NB4 (cell line): ENCODE data around the gene TMEM150A.
A peak's percentile ranks its signal among the peaks of the same experiment; 100 is the strongest.

Source experiments
- DNase-seq: peaks from one replicate; pipeline ENCODE4 v3.0.0; 2010; ENCODE audit warnings: low read depth
- H3K4me3 ChIP-seq: one replicate; pipeline ENCODE4 v1.5.1; 2011; ENCODE audit warnings: mild to moderate bottlenecking, low read depth, low read length, moderate library complexity
- MYC ChIP-seq: IDR thresholded peaks from 2 replicates; pipeline ENCODE4 v1.6.1; 2011; ENCODE audit warnings: low read depth, low read length
- POLR2A ChIP-seq: IDR thresholded peaks from 2 replicates; pipeline ENCODE4 v1.6.1; 2011; ENCODE audit warnings: mild to moderate bottlenecking; ENCODE audit not compliant: insufficient read length; ENCODE audit errors: extremely low read depth
- TF ChIP-seq, protein P1 (sequence below): IDR thresholded peaks from one replicate; pipeline ENCODE4 v1.5.1; 2012; ENCODE audit warnings: low read depth, low read length
- TF ChIP-seq, protein P2 (sequence below): IDR thresholded peaks from 2 replicates; pipeline ENCODE4 v1.6.1; 2011; ENCODE audit warnings: low read depth, low read length

Gene TMEM150A

DNA sequence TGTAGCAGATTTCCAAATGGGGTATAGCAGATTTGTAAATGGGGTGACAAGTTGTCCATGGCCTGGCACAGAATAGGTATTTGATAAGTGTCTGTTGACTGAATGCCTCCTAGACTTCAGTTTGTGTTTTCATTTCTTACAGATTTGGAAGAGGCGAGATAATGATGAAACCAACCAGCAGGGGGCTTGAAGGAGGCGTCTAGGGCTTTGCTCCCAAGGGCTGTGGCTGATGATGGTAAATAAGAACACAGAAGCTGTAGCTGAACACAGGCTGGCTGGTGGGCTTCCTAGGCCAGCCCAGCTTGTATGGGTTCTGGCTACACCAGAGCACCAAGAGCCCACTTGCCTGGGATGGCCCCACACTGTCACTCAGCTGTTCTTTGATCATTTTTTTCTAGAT lies 46.1 kb upstream of the TMEM150A start:
- TF ChIP-seq, protein P1, sequence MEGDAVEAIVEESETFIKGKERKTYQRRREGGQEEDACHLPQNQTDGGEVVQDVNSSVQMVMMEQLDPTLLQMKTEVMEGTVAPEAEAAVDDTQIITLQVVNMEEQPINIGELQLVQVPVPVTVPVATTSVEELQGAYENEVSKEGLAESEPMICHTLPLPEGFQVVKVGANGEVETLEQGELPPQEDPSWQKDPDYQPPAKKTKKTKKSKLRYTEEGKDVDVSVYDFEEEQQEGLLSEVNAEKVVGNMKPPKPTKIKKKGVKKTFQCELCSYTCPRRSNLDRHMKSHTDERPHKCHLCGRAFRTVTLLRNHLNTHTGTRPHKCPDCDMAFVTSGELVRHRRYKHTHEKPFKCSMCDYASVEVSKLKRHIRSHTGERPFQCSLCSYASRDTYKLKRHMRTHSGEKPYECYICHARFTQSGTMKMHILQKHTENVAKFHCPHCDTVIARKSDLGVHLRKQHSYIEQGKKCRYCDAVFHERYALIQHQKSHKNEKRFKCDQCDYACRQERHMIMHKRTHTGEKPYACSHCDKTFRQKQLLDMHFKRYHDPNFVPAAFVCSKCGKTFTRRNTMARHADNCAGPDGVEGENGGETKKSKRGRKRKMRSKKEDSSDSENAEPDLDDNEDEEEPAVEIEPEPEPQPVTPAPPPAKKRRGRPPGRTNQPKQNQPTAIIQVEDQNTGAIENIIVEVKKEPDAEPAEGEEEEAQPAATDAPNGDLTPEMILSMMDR, result peak; percentile 40
- TF ChIP-seq MYC (no peak), POLR2A (no peak)
- peak; percentile 68 for DNase-seq
- no peak overlapping the region for H3K4me3 ChIP-seq

DNA sequence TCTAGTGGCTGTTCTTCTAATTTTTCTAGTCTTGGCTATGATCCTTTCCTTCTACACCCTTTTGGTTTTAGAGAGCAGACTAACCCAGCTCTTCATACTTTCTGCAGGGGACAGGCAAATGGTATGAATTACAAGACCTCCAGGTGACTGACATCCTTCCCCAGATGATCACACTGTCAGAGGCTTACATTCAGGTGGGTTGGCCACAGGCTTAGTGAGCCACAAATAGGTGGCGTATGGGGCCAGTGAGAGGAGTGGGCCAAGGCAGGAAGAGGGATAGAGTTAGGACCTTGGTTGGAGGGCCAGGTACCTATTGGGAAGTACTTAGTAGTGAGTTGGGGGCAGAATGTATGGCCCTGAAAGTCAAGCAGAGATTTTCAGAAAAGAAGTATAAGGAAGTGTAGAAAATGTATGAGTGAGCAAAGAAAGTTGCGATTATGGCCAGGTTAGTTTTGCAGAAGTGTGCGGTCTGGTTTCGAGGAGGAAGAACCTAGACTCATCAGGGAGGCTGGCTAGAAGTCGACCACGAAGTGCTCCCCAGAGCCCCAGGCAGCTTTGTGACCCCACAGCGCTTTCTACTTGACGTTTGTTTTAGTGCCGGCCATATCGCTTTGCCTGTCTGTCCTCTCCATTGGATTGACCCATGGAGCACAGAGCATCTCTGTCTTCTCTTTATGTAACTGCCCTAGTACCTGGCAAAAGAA lies 45.5 kb upstream of the TMEM150A start:
- H3K4me3 ChIP-seq, result no peak overlapping the region
- peak; percentile 79 for DNase-seq
- TF ChIP-seq, protein P2, sequence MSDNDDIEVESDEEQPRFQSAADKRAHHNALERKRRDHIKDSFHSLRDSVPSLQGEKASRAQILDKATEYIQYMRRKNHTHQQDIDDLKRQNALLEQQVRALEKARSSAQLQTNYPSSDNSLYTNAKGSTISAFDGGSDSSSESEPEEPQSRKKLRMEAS, result no peak
- TF ChIP-seq MYC (no peak), POLR2A (no peak)
- TF ChIP-seq, protein P1, result no peak

DNA sequence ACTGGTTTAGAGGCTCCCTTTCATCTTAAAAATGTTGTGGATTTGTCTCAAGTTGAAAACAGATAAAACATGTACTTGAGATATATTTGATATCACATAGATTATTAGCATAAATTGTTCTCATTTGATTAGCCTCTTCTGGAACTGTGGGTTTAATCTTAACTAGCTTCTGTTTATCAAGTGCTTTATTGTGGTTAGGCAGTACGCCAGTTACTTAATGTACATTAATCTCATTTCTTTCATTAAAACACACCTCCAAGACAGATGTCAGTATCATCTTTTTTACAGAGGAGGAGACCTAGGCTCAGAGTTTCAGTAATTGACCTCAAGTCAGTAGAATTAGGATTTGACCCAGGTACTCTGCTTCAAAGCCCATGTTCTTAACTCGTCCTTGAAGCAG lies 43.7 kb upstream of the TMEM150A start:
- no peak overlapping the region for H3K4me3 ChIP-seq
- DNase-seq, result no peak
- TF ChIP-seq POLR2A, result no peak
- TF ChIP-seq MYC, result no peak
- TF ChIP-seq, protein P1, result no peak
- TF ChIP-seq, protein P2, result no peak

DNA sequence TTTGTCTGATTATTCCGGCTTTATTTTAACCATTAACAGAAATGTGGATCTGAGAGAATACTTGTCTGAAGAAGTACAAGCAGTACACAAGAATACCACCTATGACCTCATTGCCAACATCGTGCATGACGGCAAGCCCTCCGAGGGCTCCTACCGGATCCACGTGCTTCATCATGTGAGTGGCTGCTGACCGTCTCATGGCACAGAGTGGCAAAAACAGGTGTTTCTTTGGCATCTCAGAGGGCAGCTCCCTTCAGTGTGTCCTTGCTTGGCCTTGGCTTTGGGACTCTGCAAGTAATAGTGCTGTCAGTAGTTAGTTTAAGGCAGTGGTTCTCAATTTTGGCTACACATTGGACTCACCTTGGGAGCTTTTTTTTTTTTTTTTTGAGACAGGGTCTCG lies 42.4 kb upstream of the TMEM150A start:
- no peak for DNase-seq
- no peak for TF ChIP-seq MYC
- TF ChIP-seq, protein P2, result no peak
- no peak for TF ChIP-seq POLR2A
- TF ChIP-seq, protein P1, result no peak
- H3K4me3 ChIP-seq, result no peak overlapping the region

DNA sequence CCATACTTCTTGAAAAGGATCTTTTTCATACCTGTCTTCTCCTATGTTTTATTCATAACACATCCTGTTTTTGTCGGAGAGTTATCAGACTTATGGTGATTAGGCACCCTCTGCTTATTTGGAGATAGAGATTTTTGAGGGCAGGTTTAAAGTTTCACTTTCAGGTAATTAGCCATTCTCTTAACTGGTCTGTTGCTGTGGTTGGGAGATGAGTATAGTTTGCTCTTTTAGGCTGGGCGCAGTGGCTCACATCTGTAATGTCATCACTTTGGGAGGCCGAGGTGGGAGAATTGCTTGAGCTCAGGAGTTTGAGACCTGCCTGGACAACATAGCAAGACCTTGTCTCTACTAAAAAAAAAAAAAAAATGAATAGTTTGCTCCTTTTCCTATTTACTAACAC lies 40.2 kb upstream of the TMEM150A start:
- no peak overlapping the region for H3K4me3 ChIP-seq
- TF ChIP-seq POLR2A (no peak), MYC (no peak)
- TF ChIP-seq, protein P1, result no peak
- TF ChIP-seq, protein P2, result no peak
- no peak for DNase-seq

DNA sequence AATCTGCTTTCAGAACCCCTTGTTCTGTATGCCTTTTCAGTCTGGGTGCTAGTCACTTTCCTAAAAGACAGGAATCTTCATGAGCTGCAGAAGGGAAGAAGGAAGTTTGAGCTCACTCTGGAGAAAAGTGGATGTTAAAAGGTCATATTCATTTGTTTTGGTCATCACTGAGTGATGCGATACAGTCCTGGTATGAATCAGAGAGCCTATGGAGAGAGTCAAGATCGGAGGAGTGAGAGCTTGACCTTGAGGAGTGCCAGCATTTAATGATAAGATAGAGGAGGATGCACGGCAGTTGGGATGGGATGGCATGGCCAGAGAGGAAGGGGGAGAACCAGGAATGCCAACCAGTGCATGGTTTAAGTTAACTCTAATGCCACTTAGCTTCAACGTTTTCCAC lies 33.1 kb upstream of the TMEM150A start:
- no peak overlapping the region for H3K4me3 ChIP-seq
- DNase-seq, result no peak
- TF ChIP-seq MYC (no peak), POLR2A (no peak)
- TF ChIP-seq, protein P2, result no peak
- TF ChIP-seq, protein P1, result no peak
